HG02938 (cell line): ENCODE measurements around the gene PPL.
"Not testable (repeated sequence)": the region's sequence is repeated elsewhere in the genome, so short reads cannot be mapped to it uniquely, and the experiment has no call there.

Experiments used
- ATAC-seq: cut with Tn5 transposase; IDR thresholded peaks from one replicate; pipeline ENCODE4 v1.9.1; 2021; ENCODE audit warnings: mild to moderate bottlenecking, moderate library complexity; ENCODE audit not compliant: unreplicated experiment

PPL gene

GRCh38 chr16:4936991-4937781 lies at the start of gene PPL:
Gene PPL, minus strand, starts transcription at chr16:4937148. Its CDS starts 103 bp downstream, at chr16:4937045.
- ATAC-seq = no peak

GRCh38 chr16:4984174-4984990 lies 47.4 kb upstream of the PPL start:
- no peak for ATAC-seq

- ATAC-seq = no peak
Measured at GRCh38 chr16:4982056-4982867, 45.3 kb upstream of the PPL start.

- no peak for ATAC-seq
Measured at GRCh38 chr16:4981473-4981872, 44.5 kb upstream of the PPL start.

GRCh38 chr16:4980691-4981090 lies 43.7 kb upstream of the PPL start:
- ATAC-seq = no peak

GRCh38 chr16:4979736-4980660 lies 43.0 kb upstream of the PPL start:
- ATAC-seq = no peak

GRCh38 chr16:4979164-4979563 lies 42.2 kb upstream of the PPL start:
- ATAC-seq = no peak

GRCh38 chr16:4976611-4977145 lies 39.7 kb upstream of the PPL start:
- ATAC-seq = no peak

GRCh38 chr16:4976079-4976478 lies 39.1 kb upstream of the PPL start:
- peak; percentile 98 for ATAC-seq

- no peak for ATAC-seq
Measured at GRCh38 chr16:4972938-4973587, 36.1 kb upstream of the PPL start.

- no peak for ATAC-seq
Measured at GRCh38 chr16:4970010-4970409, 33.1 kb upstream of the PPL start.

GRCh38 chr16:4968879-4969483 lies 32.0 kb upstream of the PPL start:
- ATAC-seq = no peak

GRCh38 chr16:4968278-4968677 lies 31.3 kb upstream of the PPL start:
- not testable (repeated sequence) for ATAC-seq

GRCh38 chr16:4966736-4967453 lies 29.9 kb upstream of the PPL start:
- ATAC-seq = no peak

- not testable (repeated sequence) for ATAC-seq
Measured at GRCh38 chr16:4963527-4963926, 26.6 kb upstream of the PPL start.

- ATAC-seq = no peak
Measured at GRCh38 chr16:4962716-4963115, 25.8 kb upstream of the PPL start.

GRCh38 chr16:4960579-4960978 lies 23.6 kb upstream of the PPL start:
- no peak for ATAC-seq
